ENCODE data around the gene ARL5C. TPM values are rescaled to one million over a fixed set of nuclear protein-coding genes. Genes with fewer than 3 reads are reported as not detected.

The ARL5C gene
- total RNA-seq, 2 donors from 2014 or later, result 0.27 TPM; not detected in 1

DNA sequence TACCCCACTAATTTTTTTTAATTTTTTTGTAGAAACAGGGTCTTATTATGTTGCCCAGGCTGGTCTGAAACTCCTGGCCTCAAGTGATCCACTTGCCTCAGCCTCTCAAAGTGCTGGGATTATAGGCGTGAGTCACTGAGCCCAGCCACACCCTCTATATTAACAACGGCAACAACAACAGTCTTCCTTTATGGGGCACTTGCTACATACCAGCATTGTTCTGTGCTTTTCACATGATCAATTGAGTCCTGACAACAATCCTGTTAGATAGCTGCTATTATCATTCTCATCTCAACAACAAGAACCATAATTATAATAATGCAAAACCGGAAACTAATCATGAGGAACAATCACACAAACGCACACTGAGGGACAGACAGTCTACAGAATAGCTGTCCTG lies 12.6 kb upstream of the ARL5C start:
- peaks cover 0 to 12% of the 10 kb centered on the region in 2 donors for H3K4me1 ChIP-seq (ENCODE audit: control insufficient read depth in 1 of 2, low read depth in 2 of 2)
- peaks cover 30% of the 10 kb centered on the region for H3K36me3 ChIP-seq
- H3K9me3 ChIP-seq, result no peaks in the 10 kb centered on the region
- ATAC-seq (ENCODE audit: insufficient number of reproducible peaks, low FRiP score, low read depth), result no peak
- H3K27me3 ChIP-seq (replicated peaks; ENCODE audit: insufficient read depth), result no peaks in the 10 kb centered on the region
- no peak overlapping the region for H3K4me3 ChIP-seq
- H3K27ac ChIP-seq, result peak overlapping the region in 1 of 2 donors; percentile 5
- TF ChIP-seq, protein P1, sequence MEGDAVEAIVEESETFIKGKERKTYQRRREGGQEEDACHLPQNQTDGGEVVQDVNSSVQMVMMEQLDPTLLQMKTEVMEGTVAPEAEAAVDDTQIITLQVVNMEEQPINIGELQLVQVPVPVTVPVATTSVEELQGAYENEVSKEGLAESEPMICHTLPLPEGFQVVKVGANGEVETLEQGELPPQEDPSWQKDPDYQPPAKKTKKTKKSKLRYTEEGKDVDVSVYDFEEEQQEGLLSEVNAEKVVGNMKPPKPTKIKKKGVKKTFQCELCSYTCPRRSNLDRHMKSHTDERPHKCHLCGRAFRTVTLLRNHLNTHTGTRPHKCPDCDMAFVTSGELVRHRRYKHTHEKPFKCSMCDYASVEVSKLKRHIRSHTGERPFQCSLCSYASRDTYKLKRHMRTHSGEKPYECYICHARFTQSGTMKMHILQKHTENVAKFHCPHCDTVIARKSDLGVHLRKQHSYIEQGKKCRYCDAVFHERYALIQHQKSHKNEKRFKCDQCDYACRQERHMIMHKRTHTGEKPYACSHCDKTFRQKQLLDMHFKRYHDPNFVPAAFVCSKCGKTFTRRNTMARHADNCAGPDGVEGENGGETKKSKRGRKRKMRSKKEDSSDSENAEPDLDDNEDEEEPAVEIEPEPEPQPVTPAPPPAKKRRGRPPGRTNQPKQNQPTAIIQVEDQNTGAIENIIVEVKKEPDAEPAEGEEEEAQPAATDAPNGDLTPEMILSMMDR (IDR thresholded peaks at IDR 0.05), result no peak
- DNase-seq (ENCODE audit: low spot score), result no peak

DNA sequence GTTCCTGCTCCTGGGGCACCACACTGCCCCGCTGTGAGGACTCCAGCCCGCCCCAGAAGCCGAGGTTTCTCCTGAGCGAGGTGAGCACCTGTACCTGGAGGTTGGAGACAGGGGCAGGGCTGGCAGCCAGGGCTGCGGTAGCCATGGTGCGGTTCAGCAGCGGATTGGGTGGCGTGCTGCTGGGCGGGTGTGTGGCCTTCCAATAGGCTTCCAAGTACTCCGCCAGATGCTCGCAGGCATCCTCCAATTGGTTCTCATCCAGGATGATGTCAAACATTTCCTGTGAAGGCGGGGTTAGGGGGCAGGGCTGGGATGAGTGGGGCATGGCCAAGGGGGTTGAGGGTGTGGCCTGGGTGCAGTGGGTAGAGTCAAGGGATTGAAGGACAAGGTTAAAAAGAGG lies 11.3 kb upstream of the ARL5C start:
- Histone ChIP-seq H3K9me3 (no peaks in the 10 kb centered on the region), H3K4me3 (no peak overlapping the region), H3K4me1 (ENCODE audit: control insufficient read depth in 1 of 2, low read depth in 2 of 2) (peaks cover 0 to 12% of the 10 kb centered on the region in 2 donors), H3K36me3 (peaks cover 25% of the 10 kb centered on the region), H3K27me3 (replicated peaks; ENCODE audit: insufficient read depth) (no peaks in the 10 kb centered on the region), H3K27ac (peak overlapping the region in 1 of 2 donors; percentile 5)
- ATAC-seq (ENCODE audit: insufficient number of reproducible peaks, low FRiP score, low read depth) (no peak), DNase-seq (ENCODE audit: low spot score) (no peak)
- TF ChIP-seq, protein P1 (IDR thresholded peaks at IDR 0.05), result no peak

- H3K4me3 ChIP-seq, result no peak overlapping the region
- peaks cover 19% of the 10 kb centered on the region for H3K36me3 ChIP-seq
- peaks cover 0 to 12% of the 10 kb centered on the region in 2 donors for H3K4me1 ChIP-seq (ENCODE audit: control insufficient read depth in 1 of 2, low read depth in 2 of 2)
- H3K27ac ChIP-seq, result no peak overlapping the region
- no peaks in the 10 kb centered on the region for H3K9me3 ChIP-seq
- TF ChIP-seq, protein P1 (IDR thresholded peaks at IDR 0.05), result no peak
- no peaks in the 10 kb centered on the region for H3K27me3 ChIP-seq (replicated peaks; ENCODE audit: insufficient read depth)
- DNase-seq (ENCODE audit: low spot score) (no peak), ATAC-seq (ENCODE audit: insufficient number of reproducible peaks, low FRiP score, low read depth) (no peak)
These were observed 9.7 kb upstream of the ARL5C start for GRCh38 chr17:39175695-39176093.

DNA sequence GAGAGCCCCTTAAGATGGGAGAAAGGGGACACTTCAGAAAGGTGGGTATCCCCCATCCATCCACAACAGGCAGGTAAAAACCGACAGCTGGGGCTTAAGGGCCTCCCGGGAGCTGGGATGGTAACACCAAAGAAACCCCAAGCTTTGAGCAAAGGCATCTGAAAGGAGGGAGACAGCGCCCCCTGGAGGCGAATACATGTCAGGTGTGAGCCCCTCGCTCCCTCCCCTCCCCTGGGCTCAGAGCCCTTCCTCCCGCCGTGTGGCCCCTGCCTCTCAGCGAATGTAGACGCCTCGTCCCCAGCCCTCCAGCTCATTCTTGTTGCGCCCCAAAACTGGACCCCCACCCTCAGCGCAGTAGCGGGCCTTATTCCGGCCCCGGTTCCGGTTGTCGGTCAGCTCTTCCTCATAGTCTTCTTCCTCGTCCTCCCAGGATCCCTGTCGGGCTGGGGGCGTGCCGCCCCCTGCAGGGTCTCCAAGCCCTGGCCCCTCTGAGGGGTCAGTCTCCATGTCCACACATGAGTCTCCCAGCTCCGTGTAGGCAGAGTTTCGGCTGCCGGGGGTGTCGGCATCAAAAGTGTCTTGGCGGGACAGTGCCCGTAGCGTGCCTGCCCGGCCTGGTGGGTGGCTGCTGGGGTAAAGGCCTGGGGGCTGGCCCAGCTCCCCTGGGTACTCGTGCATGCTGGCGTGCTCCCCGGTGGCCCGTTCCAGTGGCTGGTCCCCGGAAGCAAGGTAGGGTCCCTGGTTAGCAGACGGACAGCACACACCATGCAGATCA lies 9.1 kb upstream of the ARL5C start:
- Histone ChIP-seq H3K27me3 (replicated peaks; ENCODE audit: insufficient read depth) (no peaks in the 10 kb centered on the region), H3K4me3 (no peak overlapping the region), H3K9me3 (no peaks in the 10 kb centered on the region), H3K4me1 (ENCODE audit: control insufficient read depth in 1 of 2, low read depth in 2 of 2) (peaks cover 0 to 12% of the 10 kb centered on the region in 2 donors), H3K36me3 (peaks cover 19% of the 10 kb centered on the region), H3K27ac (no peak overlapping the region)
- ATAC-seq (ENCODE audit: insufficient number of reproducible peaks, low FRiP score, low read depth) (no peak), DNase-seq (ENCODE audit: low spot score) (no peak)
- TF ChIP-seq, protein P1 (IDR thresholded peaks at IDR 0.05), result peak; percentile 86

DNA sequence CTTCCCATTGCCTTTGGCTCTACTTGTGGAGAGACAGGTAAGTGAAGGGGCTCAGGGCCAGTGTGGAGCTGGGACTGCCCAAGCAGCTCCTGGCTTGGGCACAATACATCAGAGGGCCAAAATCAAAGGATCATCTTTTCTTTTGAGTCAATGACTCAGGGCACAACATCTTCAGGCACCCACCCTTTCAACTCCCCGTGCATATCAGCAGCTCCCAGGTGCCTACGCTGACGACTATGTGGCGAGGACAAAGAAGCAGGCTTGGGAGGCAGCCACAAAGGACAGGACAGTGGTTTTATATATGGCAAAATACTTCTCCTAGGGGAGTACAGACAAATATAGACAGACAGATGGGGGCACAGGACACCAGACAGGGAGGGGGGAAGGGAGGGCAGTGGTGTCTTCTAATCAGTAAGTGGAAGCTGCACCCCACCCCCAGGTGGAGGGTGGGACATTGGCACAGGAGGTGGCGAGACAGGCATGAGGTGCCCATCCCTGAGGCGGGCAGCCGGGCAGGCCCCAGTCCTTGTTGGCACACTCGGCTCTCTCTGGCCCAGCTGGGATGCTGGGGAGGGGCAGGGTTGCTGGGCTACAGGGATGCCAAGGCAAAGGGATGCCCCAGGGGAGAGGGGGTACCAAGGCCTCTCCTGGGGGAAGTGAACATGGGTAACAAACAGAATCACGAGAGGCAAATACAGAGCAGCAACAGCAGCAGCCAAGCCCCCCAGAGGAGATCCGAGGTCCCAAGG lies 7.7 kb upstream of the ARL5C start:
- TF ChIP-seq, protein P1 (IDR thresholded peaks at IDR 0.05), result no peak
- ATAC-seq (ENCODE audit: insufficient number of reproducible peaks, low FRiP score, low read depth) (no peak), DNase-seq (ENCODE audit: low spot score) (no peak)
- Histone ChIP-seq H3K27me3 (replicated peaks; ENCODE audit: insufficient read depth) (no peaks in the 10 kb centered on the region), H3K27ac (no peak overlapping the region), H3K36me3 (peaks cover 16% of the 10 kb centered on the region), H3K9me3 (no peaks in the 10 kb centered on the region), H3K4me3 (no peak overlapping the region), H3K4me1 (ENCODE audit: control insufficient read depth in 1 of 2, low read depth in 2 of 2) (peaks cover 0 to 12% of the 10 kb centered on the region in 2 donors)

All from thoracic aorta (tissue), 2 donors.